Measurements from ENCODE around the gene PDK4.
A peak's percentile ranks its signal among the peaks of the same experiment; 100 is the strongest.
"Not testable (repeated sequence)": the region's sequence is repeated elsewhere in the genome, so short reads cannot be mapped to it uniquely, and the experiment has no call there.

The PDK4 gene

DNA sequence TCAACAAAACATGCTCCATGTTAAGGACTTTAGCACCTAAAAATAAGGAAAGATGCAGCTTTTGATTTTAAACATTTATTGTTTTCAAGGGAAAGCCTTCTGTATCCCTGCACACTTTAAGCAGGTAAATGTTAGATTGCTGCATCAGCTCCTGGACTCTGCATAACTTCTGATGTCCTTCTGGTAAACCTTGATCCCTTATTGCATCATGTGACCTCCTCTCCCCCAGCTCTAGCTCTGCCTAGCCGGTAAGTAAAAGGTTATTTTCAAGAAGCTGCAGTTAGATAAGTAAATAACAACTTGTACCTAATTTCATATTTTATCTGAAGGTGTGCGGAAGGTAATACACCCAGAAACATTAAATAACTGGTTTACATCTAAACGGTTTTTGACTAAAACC, 37.5 kb downstream of the PDK4 start:
- no peak for DNase-seq

DNA sequence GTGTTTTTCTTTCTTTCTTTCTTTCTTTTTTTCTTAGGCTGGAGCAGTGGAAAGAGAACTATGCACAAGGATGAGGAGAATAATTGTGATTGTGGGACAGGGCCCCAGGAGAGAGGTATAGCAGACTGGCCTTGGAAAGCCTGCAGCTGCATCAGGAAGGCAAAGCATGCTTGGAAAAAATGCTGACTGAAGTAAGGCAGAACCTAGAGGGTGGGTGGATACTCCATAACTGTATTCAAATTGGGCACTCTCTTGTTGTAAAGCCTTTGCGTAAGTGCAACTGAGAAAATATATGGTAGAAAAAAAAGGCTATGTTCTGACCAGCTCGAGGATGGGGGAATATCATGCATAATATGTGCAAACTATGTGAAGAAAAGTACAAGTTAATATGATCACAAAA, 39.5 kb downstream of the PDK4 start:
- DNase-seq, result no peak

DNA sequence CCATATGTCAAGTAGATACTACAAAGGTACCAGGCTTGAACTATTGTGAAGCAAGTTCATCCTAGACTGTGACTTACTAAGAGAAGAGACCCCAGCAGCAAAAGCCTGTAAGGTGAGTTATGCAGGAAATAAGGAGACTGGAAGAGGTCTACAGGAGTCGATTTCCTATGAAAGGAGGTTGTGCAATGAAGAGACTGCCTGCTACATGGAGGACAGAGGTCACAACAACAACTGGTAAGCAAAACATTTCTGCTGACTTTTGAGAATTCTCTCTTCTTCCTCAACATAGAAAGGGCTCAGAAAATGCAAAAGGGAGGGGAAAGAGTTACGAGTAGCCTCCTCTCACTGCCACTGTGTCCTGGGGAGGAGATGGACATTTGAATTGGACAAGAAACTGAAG, 42.4 kb downstream of the PDK4 start:
- no peak for DNase-seq

DNA sequence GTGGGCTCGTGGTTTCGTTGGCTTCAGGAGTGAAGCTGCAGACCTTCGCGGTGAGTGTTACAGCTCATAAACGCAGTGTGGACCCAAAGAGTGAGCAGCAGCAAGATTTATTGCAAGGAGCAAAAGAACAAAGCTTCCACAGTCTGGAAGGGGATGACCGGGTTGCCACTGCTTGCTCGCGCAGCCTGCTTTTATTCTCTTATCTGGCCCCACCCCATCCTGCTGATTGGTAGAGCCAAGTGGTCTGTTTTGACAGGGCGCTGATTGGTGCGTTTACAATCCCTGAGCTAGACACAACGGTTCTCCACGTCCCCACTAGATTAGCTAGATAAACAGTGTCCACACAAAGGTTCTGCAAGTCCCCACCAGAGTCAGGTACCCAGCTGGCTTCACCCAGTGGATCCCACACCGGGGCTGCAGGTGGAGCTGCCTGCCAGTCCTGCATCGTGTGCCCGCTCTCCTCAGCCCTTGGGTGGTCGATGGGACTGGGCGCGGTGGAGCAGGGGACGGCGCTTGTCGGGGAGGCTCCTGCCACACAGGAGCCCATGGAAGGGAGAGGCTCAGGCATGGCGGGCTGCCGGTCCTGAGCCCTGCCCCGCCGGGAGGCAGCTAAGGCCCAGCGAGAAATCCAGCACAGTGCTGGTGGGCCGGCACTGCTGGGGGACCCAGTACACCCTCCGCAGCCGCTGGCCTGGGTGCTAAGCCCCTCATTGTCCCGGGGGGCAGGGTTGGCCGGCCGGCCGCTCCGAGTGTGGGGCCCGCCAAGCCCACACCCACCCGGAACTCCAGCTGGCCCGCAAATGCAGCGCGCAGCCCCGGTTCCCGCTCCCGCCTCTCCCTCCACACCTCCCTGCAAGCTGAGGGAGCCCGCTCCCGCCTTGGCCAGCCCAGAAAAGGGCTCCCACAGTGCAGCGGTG, 44.0 kb downstream of the PDK4 start:
- DNase-seq, result not testable (repeated sequence)

DNA sequence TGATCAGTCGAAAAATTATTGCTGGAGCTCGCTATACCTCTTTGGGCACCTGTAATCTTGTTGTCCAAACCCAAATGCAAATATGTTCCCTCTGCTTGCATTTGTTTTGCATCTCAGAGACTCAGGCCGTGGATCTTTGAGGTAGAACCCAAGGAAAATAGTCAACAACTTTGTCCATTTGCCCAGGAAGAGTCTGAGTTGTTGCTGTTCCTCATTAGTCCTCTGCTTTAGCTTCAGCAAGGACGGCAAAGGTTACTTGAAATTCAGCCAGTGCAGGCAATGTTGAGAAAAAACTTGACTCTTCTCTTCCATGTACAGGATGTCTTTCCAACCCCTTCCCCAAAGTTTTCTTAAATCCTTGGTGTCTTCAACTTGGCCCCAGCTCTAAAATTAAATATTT, 45.8 kb downstream of the PDK4 start:
- DNase-seq, result no peak

DNA sequence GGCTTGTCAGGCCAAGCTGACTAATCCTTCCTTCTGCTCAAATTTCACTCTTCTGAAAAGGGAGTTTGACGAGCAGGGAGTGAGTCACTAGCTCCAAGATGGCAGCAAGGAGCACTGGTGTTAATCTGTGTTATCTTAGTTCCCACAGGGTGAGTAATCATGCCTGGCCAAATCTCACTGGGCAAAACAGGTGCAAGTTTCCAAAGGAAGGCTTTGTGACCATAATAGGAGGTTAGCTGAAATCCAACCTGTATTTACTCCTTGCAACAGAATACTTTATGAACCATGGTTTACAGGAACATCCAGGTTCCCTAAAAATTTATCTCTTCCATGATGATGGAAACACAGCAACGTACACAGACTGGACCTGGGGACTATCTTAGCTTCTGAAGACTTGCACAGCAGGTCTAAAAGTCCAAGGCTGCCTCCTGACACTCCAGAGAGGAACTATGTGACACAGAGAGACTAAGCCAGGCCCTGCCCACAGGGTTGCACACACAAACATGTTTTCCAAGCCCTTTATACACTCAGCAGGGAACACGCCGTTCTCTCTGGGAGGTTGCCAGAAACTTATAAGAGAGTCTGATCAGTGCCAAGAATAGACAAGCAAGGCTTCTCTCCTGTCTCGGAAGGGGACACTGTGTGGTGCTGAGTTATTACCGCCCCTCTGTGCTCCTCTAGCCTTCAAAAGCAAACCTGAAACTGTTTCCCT, 46.3 kb downstream of the PDK4 start:
- DNase-seq, result peak; percentile 64

DNA sequence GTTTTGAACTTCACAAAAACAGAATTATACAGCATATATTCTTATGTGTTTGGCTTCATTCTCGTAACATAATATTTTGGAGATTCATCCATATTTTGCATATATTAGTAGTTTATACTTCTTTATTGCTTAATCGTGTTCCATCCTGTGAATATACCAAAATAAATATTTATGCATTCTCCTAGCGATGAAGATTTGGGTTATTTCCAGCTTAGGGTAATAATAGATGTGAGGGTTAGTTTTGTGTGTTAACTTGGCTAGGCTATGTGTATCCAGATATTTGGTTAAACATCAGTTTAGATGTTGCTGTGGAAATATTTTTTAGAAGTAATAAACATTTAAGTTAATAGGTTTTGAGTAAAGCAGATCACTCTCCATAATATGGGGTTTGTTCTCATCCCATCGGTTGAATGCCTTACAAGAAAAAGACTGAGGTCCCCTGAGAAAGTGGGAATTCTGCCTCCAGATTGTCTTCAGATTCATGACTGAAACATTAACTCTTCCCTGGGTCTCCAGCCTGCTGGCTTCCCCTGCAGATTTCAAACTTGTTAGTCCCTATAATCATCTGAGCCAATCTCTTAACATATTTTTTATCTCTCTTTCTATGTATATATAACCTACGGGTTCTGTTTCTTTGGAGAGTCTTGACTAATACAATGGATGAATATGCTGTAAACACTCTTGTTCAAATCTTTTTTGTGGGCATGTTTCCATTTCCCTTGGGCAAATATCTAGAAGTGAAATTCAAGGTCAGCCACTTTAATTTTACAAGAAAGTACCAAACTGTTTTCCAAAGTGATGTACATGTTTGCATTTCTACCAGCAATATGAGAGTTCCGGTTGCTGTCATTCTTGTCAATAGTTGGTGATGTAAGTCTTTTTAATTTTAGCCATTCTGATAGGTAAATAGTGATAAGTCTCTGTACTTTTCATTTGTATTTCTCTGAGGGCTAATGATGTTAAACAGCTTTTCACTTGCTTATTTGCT, 48.7 kb downstream of the PDK4 start:
- peak; percentile 16 for DNase-seq

DNA sequence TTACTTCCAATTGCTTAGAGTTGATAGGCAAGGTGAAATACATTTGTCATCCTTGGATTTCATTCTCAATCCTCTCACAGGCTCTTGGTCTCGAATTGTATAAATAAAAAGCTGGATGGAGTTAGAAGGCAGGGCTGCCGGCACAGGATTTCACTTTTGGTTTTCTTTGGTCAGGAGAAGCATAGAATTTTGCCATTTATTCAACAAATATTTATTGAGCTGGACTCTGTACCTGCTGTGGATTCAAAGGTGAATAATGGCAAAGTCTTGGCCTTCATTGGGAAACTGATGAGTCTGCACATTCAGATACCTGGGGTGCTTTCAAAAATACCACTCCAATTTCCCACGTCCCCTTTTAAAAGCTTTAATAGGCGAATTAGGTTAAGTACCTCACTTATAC, 49.7 kb downstream of the PDK4 start:
- DNase-seq, result no peak

DNA sequence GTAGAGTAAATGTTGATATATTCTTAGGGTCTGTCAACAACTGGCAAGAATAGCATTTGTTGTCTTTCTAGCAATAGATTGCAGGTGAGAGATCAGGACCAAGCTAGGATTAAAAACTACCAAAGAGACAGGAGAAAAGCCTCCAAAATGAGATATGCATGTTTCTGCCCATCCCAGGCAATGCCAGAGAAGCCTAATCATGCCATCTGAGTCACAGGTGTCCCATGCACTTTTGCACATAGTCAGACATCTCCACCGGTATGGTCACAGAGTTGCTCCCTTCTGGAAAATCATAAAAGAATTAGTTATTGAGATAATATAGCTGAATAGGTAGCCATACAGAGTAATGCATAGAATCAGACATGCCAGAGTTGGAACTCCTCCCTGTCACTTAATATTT, 50.6 kb downstream of the PDK4 start:
- DNase-seq, result no peak

DNA sequence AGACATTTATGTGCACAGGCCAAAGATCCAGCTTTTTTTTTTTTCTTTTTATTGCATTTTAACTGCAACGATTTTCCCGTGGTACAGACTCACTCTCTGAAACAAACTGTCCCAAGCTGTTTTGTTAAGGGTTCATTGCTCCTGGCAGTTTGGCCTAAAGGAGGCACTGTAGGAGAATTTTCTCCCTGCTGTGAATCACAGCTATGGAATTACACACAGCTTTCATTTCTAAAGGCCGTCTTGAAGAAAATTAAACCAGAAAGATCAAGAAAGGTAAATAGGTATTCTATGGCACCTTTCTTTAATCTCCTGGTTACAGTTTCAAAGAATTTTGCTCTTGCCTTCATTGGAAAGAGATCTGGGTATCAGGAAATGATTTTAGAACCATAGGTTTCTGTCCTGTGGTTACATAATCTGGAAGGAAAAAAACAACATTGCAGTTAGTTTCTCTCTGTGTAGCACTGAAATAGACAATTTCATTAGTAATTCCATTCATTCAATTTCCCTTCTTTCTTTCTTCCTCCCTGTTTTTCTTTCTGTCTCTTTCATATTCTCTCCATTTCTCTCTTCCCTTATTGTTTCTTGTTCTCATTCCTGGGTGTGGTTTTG, 51.2 kb downstream of the PDK4 start:
- peak; percentile 18 for DNase-seq

DNA sequence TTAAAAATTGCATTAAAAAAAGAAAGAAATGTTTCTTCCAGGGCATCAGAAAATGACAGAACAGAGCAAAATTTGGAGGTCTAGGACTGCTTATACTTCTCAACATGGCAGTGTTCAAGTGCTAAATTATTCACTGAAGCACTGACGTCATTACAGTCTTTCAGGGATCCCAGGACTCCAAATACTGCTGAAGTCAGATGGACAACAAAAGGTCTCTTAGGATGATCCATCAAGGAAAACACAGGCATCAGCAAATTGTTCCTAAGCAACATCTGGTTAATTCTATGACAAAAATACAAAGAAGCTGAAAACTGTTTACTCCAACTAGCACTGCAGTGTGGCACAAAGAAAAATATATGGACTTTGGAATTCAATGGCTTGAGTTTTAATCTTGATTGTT, 52.1 kb downstream of the PDK4 start:
- DNase-seq, result no peak

DNA sequence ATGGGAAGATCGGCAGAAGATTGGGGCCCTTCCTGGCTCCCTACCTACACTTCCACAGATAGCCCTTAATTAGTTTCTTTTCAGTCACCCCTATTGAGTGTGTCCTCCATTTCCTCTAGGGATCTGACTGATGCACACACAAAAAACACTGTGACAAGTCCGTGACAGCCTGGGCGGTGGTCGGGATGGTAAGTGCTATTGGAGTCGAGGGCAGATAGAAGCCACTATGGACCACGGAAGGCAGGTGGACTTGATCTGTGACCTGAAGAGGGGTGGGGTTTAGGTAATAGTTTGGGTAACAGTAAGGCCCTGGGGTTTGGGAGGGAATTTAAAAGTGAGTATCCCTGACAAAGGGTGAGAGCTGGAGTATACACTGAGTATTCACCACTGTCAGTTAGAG, 53.0 kb downstream of the PDK4 start:
- no peak for DNase-seq

DNA sequence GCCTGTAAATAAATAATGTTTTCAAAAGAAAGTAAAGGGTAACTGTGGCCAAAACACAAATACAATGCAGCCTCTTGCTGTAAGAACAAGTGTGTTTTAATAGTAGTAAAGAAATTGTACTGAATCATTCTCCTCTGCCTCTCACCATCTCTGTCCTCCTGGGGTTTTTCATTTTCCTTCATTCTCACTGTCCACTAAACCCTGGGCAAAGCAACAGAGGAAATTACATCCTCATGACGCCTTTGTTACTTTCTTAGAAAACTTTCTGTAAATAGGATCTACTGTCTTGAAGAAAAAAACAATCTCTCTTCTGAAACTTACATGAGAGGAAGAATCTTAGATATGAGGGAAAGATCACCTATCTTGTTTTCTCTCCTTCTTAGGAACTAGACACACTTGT, 56.0 kb downstream of the PDK4 start:
- no peak for DNase-seq

DNA sequence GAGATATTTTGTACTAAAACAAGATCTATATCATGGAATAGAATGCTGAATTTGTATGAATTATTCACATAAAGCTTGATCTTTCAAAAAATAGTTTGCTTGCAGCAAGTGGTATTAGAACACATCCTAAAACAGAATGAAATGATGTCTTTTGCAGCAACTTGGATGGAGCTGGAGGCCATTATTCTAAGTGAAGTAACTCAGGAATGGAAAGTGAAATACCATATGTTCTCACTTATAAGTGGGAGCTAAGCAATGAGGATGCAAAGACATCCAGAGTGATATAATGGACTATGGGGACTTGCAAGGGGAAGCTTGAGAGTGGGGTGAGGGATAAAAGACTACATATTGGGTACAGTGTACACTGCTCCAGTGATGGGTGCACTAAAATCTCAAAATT, 56.9 kb downstream of the PDK4 start:
- no peak for DNase-seq

DNA sequence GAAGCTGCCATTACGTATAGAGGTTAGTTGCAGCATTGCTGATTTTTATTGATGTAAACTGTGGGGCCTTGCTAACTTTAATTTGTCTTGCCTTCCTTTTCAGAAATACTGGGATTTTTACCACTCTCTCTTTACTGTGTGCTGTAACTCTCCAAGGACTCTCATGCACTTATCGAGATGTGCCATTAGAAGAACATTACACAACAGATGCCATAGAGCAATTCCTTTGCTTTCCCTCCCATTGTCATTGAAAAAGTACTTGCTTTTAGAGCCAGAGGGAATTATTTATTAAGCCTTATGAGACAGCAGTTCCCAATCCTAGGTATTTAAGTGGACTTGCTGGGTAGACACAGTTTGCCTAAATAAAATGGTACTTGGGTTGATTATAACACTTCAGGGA, 58.8 kb downstream of the PDK4 start:
- DNase-seq, result peak; percentile 19

DNA sequence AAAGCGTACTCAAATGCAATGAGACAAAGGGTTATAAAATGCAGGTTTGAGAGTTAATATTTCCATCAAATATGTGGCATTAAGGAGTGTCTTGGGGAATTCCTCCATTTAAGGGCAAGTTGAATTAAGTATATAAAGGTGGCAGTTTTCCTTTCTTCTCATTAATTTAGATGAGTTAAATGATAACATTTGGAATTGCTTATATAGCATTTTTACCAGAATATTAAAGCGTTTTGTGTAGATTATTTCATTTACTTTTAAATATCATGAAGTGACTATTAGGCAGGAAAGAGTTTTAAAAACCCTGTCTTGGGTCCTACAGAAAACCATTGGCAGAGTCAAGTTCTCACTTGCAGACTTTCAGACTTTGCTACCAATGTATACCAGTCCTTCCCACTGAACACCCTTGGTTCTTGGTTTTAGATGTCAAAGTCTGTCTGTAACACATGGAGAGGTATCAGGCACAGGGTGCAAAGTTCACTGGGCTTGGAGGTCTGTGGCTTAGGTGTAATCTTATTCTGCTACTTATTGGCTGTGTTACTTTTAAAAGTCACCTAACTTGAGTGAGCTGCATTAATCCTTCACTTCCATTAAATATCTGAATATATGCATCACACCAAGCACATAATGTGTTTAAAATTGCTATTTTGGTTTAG, 59.5 kb downstream of the PDK4 start:
- DNase-seq, result no peak

DNA sequence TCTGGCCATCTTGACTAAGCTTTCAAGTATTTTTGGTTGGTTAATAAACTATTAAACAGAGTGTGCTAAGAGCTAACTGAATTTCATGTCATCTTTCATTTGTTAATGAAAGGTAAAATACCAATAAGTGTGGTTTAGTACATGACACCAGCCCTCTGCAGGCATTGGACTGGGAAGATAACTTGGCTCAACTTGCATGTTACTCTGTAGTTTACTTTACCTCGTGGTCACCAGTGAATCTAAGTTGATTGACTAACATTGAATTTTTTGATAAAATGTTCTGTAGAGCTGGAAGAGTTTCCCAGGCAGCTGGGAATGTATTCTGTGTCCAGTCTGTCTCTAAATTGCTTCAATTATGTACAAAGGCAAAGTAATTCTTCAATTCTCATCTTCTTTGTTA, 60.7 kb downstream of the PDK4 start:
- no peak for DNase-seq

DNA sequence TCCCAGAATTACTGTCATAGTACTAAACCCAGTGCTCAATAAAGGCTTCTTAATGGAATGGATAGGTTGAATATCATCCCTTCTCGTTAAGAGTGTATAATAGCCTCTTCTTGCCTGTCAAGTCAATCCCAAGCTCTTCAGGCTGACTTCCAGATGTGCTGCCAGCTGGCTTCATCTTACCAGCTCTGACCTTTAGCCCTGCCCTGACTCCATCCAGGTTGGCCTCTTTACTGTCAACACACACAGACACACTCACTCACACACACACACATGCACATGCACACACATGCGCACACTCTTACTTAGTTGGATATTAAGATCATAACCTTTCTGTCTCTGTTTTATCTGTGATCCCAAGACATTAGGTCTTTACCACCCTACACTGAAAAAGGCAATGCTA, 61.5 kb downstream of the PDK4 start:
- no peak for DNase-seq

Data from eye (tissue), 1 donor.